HEK293 (cell line): ENCODE results near the gene SORBS2.

ENCODE experiments used
- BCL11B ChIP-seq: fragments of 450-650 bp; formaldehyde crosslinking; IDR thresholded peaks from 2 replicates; pipeline ENCODE4 v1.5.1; 2016; ENCODE audit warnings: low read depth, missing biosample characterization, missing genetic modification characterization
- PATZ1 ChIP-seq: fragments of 450-650 bp; formaldehyde crosslinking; IDR thresholded peaks from 2 replicates; pipeline ENCODE4 v1.5.1; 2016; ENCODE audit warnings: missing biosample characterization, missing genetic modification characterization
- YY1 ChIP-seq: fragments of 450-650 bp; formaldehyde crosslinking; IDR thresholded peaks from 2 replicates; pipeline ENCODE4 v1.5.1; 2018; ENCODE audit warnings: missing biosample characterization, missing genetic modification characterization
- ZFP3 ChIP-seq: fragments of 450-650 bp; formaldehyde crosslinking; IDR thresholded peaks from 2 replicates; pipeline ENCODE4 v1.5.1; 2016; ENCODE audit warnings: low read depth, missing biosample characterization, missing genetic modification characterization
- ZNF138 ChIP-seq: fragments of 450-650 bp; formaldehyde crosslinking; IDR thresholded peaks from 2 replicates; pipeline ENCODE4 v1.5.1; 2016; ENCODE audit warnings: missing biosample characterization, missing genetic modification characterization, borderline replicate concordance
- ZNF184 ChIP-seq: fragments of 450-650 bp; IDR thresholded peaks from 2 replicates; pipeline ENCODE4 v1.5.1; 2018; ENCODE audit warnings: missing biosample characterization, mild to moderate bottlenecking, missing genetic modification characterization
- ZNF423 ChIP-seq: fragments of 450-650 bp; formaldehyde crosslinking; IDR thresholded peaks from 2 replicates; pipeline ENCODE4 v1.5.1; 2016; ENCODE audit warnings: missing biosample characterization, missing genetic modification characterization
- ZNF510 ChIP-seq: fragments of 450-650 bp; formaldehyde crosslinking; IDR thresholded peaks from 2 replicates; pipeline ENCODE4 v1.5.1; 2018; ENCODE audit warnings: mild to moderate bottlenecking, missing genetic modification characterization, missing biosample characterization; ENCODE audit not compliant: insufficient replicate concordance
- ZNF560 ChIP-seq: fragments of 450-650 bp; formaldehyde crosslinking; IDR thresholded peaks from 2 replicates; pipeline ENCODE4 v1.5.1; 2017; ENCODE audit warnings: missing biosample characterization, missing genetic modification characterization, borderline replicate concordance
- ZNF677 ChIP-seq: fragments of 450-650 bp; IDR thresholded peaks from 2 replicates; pipeline ENCODE4 v1.5.0; 2018; ENCODE audit warnings: missing biosample characterization, mild to moderate bottlenecking, missing genetic modification characterization, moderate library complexity
- TF ChIP-seq, protein P1 (sequence below): fragments of 450-650 bp; formaldehyde crosslinking; IDR thresholded peaks from 2 replicates; pipeline ENCODE4 v1.5.1; 2016; ENCODE audit warnings: missing biosample characterization, missing genetic modification characterization, low read depth
- TF ChIP-seq, protein P2 (sequence below): fragments of 450-650 bp; formaldehyde crosslinking; IDR thresholded peaks from 2 replicates; pipeline ENCODE4 v1.5.1; 2016; ENCODE audit warnings: missing biosample characterization, missing genetic modification characterization

DNA sequence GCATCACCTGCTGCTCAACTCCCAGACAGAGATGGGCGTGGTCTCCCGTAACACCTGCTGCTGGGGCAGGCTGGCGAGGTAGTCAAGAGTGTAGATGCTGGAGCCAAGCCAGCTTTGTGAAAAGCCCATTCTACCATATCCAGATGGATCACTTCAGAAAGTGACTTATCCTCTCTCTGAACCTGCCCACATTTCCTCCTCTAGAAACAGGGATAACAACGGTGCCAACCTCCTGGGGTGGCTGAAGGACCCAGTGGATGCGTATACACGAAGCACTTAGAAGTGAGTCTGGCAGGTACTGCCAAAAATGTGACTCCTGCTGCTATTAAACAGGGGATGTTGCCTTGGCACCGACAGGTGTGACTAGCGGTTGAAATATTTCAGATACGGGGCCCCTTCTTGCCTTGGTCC is 95.8 kb downstream of the SORBS2 start:
- TF ChIP-seq ZNF184 (tag by site-specific recombination) (no peak), BCL11B (tag by site-specific recombination) (no peak), ZNF560 (tag by site-specific recombination) (no peak), ZFP3 (no peak), ZNF677 (tag by site-specific recombination) (no peak), ZNF138 (tag by site-specific recombination) (no peak), YY1 (no peak), ZNF423 (tag by site-specific recombination) (no peak), ZNF510 (tag by site-specific recombination) (no peak), PATZ1 (tag by site-specific recombination) (no peak)
- TF ChIP-seq, protein P1, sequence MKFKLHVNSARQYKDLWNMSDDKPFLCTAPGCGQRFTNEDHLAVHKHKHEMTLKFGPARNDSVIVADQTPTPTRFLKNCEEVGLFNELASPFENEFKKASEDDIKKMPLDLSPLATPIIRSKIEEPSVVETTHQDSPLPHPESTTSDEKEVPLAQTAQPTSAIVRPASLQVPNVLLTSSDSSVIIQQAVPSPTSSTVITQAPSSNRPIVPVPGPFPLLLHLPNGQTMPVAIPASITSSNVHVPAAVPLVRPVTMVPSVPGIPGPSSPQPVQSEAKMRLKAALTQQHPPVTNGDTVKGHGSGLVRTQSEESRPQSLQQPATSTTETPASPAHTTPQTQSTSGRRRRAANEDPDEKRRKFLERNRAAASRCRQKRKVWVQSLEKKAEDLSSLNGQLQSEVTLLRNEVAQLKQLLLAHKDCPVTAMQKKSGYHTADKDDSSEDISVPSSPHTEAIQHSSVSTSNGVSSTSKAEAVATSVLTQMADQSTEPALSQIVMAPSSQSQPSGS (tag by site-specific recombination): no peak
- TF ChIP-seq, protein P2, sequence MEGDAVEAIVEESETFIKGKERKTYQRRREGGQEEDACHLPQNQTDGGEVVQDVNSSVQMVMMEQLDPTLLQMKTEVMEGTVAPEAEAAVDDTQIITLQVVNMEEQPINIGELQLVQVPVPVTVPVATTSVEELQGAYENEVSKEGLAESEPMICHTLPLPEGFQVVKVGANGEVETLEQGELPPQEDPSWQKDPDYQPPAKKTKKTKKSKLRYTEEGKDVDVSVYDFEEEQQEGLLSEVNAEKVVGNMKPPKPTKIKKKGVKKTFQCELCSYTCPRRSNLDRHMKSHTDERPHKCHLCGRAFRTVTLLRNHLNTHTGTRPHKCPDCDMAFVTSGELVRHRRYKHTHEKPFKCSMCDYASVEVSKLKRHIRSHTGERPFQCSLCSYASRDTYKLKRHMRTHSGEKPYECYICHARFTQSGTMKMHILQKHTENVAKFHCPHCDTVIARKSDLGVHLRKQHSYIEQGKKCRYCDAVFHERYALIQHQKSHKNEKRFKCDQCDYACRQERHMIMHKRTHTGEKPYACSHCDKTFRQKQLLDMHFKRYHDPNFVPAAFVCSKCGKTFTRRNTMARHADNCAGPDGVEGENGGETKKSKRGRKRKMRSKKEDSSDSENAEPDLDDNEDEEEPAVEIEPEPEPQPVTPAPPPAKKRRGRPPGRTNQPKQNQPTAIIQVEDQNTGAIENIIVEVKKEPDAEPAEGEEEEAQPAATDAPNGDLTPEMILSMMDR (tag by site-specific recombination): no peak
